Gastroesophageal sphincter (tissue), 3 donors: Measurements from ENCODE around the gene DUOX2.

Experiments used
- CTCF ChIP-seq, 4 experiments: fragments of 200-600 bp in 2 of 4; fragments of 450-650 bp in 2 of 4; sonication (generic) in 1 of 4; IDR thresholded peaks; one replicate each; pipeline ENCODE4 v1.5.1; 2017 to 2019; ENCODE audit warnings: antibody characterized with exemption in 4 of 4, mild to moderate bottlenecking in 2 of 4, moderate library complexity in 2 of 4
- EP300 ChIP-seq: sonication (generic); formaldehyde crosslinking; IDR thresholded peaks from one replicate; pipeline ENCODE4 v1.6.1; 2017; ENCODE audit warnings: antibody characterized with exemption, mild to moderate bottlenecking
- POLR2A ChIP-seq, 2 donors: fragments of 450-650 bp; IDR thresholded peaks; one replicate each; pipeline ENCODE4 v1.6.1; 2017; ENCODE audit warnings: antibody characterized with exemption in 2 of 2, mild to moderate bottlenecking in 2 of 2, moderate library complexity in 1 of 2
- POLR2AphosphoS5 ChIP-seq: sonication (generic); formaldehyde crosslinking; IDR thresholded peaks from one replicate; pipeline ENCODE4 v1.6.1; 2017; ENCODE audit warnings: antibody characterized with exemption

GRCh38 chr15:45116482-45117307 lies 2.7 kb upstream of the DUOX2 start:
- no peak for TF ChIP-seq CTCF (IDR thresholded peaks at IDR 0.05)
- TF ChIP-seq EP300 = no peak
- TF ChIP-seq POLR2AphosphoS5 = no peak
- no peak for TF ChIP-seq POLR2A (IDR thresholded peaks at IDR 0.05)
